Measurements from ENCODE around the gene IL36G. TPM values are rescaled to one million over a fixed set of nuclear protein-coding genes. Genes with fewer than 3 reads are reported as not detected.

IL36G gene
- total RNA-seq, 1 donor from 2014 or later, result not detected

GRCh38 chr2:112973156-112973555 is 4.7 kb upstream of the IL36G start:
- Histone ChIP-seq H3K4me1 (no peaks in the 10 kb centered on the region), H3K27me3 (no peaks in the 10 kb centered on the region), H3K4me3 (no peak overlapping the region), H3K27ac (no peak overlapping the region), H3K9me3 (no peaks in the 10 kb centered on the region), H3K36me3 (no peaks in the 10 kb centered on the region)
- intact Hi-C loops (cut with DNase I), result no loop called here
- TF ChIP-seq CTCF (IDR thresholded peaks at IDR 0.05), result no peak
- no peak for DNase-seq (ENCODE audit: low spot score in 2 of 2)

DNA sequence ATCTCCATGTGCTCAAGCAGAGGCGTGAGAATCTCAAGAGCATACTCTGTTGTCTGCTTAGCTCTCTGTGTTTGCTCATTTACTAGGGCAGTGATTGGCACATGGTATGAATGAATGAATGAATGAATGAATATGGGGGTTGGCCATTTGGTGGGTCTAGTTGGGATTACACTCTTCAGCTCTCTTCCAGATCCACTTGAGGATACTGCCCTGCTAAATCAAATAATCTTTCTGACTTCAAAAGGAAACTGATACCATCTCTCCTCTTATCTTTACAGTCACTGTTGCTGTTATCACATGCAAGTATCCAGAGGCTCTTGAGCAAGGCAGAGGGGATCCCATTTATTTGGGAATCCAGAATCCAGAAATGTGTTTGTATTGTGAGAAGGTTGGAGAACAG is 1.9 kb downstream of the IL36G start:
- Histone ChIP-seq H3K4me1 (no peaks in the 10 kb centered on the region), H3K9me3 (no peaks in the 10 kb centered on the region), H3K4me3 (no peak overlapping the region), H3K27ac (no peak overlapping the region), H3K27me3 (no peaks in the 10 kb centered on the region), H3K36me3 (no peaks in the 10 kb centered on the region)
- intact Hi-C loops (cut with DNase I), result no loop called here
- no peak for TF ChIP-seq CTCF (IDR thresholded peaks at IDR 0.05)
- no peak for DNase-seq (ENCODE audit: low spot score in 2 of 2)

DNA sequence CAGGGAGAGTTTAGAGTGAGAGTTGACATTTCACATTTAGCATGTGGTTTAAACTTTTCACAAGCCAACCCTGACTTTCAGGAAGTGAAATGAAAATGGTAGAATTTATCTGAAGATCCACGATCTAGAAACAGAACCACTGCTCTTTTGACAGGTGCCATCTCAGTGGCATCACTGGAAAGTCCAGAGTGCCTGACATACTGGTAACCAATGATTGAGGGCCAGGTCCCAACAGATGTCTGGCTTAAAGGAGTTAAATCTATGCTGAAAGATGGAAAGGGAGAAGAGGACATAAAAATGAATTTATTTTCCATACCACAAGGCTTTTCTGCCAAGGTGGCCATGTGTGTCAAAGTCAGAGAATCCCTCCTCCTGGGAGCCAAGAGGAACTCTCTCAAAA is 2.7 kb downstream of the IL36G start:
- Histone ChIP-seq H3K4me1 (no peaks in the 10 kb centered on the region), H3K27me3 (no peaks in the 10 kb centered on the region), H3K4me3 (no peak overlapping the region), H3K9me3 (no peaks in the 10 kb centered on the region), H3K27ac (no peak overlapping the region), H3K36me3 (no peaks in the 10 kb centered on the region)
- TF ChIP-seq CTCF (IDR thresholded peaks at IDR 0.05), result no peak
- intact Hi-C loops (cut with DNase I), result no loop called here
- no peak for DNase-seq (ENCODE audit: low spot score in 2 of 2)

GRCh38 chr2:112985090-112985489 is 7.3 kb downstream of the IL36G start:
- no peak for DNase-seq (ENCODE audit: low spot score in 2 of 2)
- no peak overlapping the region for H3K27ac ChIP-seq
- H3K36me3 ChIP-seq, result no peaks in the 10 kb centered on the region
- H3K4me3 ChIP-seq, result no peak overlapping the region
- intact Hi-C loops (cut with DNase I), result no loop called here
- no peaks in the 10 kb centered on the region for H3K27me3 ChIP-seq
- H3K4me1 ChIP-seq, result no peaks in the 10 kb centered on the region
- H3K9me3 ChIP-seq, result no peaks in the 10 kb centered on the region
- no peak for TF ChIP-seq CTCF (IDR thresholded peaks at IDR 0.05)

- Histone ChIP-seq H3K9me3 (peaks cover 0 to 4% of the 10 kb centered on the region in 2 donors), H3K4me3 (no peak overlapping the region), H3K36me3 (no peaks in the 10 kb centered on the region), H3K27ac (no peak overlapping the region), H3K27me3 (no peaks in the 10 kb centered on the region), H3K4me1 (no peaks in the 10 kb centered on the region)
- no peak for TF ChIP-seq CTCF (IDR thresholded peaks at IDR 0.05)
- no peak for DNase-seq (ENCODE audit: low spot score in 2 of 2)
- intact Hi-C loops (cut with DNase I), result no loop called here
These were observed 11.8 kb downstream of the IL36G start for GRCh38 chr2:112989611-112990010.

DNA sequence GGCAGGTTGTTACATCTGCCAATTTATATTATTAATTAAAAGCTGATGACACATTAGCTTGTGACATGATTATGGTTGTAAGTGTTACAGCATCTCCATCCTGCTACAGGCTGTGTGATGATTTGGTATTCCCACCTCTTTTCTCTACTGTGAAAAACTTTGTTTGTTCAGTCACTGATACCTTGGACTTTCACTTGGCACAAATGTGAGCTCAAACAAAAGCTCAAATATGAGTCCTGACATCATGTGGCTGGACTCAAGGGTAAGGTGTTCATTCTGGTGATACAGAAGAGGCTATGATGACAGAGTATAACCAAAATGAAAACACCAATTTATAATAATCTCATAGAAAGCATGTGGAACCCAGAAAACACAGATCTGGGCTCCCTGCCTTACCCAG is 16.0 kb downstream of the IL36G start:
- intact Hi-C loops (cut with DNase I), result no loop called here
- Histone ChIP-seq H3K9me3 (peaks cover 0 to 4% of the 10 kb centered on the region in 2 donors), H3K36me3 (no peaks in the 10 kb centered on the region), H3K27ac (no peak overlapping the region), H3K4me1 (no peaks in the 10 kb centered on the region), H3K27me3 (no peaks in the 10 kb centered on the region), H3K4me3 (no peak overlapping the region)
- no peak for DNase-seq (ENCODE audit: low spot score in 2 of 2)
- no peak for TF ChIP-seq CTCF (IDR thresholded peaks at IDR 0.05)

Data from ascending aorta (tissue), 2 donors.